Stimulated activated CD8-positive, alpha-beta memory T cell treated with anti-CD3 and anti-CD28 coated beads, Interleukin-12 subunit alpha, Interleukin-12 subunit beta, amount 100 ng/mL, for 24 hours (primary cell): ENCODE results near the gene METTL25B.

Source experiments
- DNase-seq: peaks from one replicate; pipeline ENCODE4 v3.0.0-alpha.2; 2020; ENCODE audit errors: extremely low read depth

Gene METTL25B

GRCh38 chr1:156726549-156727226, 1.6 kb upstream of the METTL25B start:
- no peak for DNase-seq

DNA sequence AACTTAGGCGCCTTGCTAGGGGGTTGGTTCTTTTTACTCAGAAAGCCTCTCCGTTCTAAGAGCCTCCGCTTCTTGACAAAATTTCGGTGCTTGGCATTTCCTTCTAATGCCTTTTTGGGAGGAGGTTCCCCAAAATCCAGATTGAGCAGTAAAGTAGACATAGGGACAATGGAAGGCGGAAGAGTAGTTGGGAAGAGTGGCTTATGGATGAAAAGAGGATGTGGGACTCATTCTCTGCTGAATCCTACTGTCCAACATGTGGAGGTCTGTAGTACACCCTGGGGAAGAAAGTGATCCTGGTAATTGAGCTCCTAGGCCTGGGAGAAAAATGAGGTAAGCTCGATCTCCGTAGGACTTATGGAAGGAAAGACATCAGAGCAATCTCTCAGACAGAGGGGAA, 777 bp upstream of the METTL25B start:
- DNase-seq = no peak

- peak; percentile 90 for DNase-seq
Measured at GRCh38 chr1:156728599-156729462, 562 bp downstream of the METTL25B start, which contains the start of gene ISG20L2. Gene ISG20L2 (minus strand): TSS chr1:156728766. CDS start chr1:156727652, 1,114 bp downstream.

- DNase-seq = no peak
Measured at GRCh38 chr1:156733989-156734584, 5.8 kb downstream of the METTL25B start.

DNA sequence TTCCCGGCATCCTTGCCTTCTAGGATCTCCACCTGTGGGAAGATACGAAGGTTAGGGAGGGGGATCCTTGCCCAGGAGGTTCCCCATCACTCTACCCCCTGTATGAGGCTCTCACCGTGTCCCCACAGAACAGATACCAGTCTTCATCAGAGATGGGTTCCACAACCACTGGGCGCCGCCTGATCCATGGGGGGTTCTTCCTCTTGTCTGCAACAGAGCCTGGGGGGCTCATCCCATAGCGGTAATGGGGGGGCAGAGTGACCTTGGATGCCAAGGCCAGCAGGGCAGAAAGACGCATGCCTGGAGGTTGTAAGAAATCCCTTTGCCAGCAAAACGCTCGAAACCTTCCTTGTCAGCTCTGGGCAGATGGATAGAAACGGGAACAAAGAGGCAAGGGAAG, 10.1 kb downstream of the METTL25B start:
- no peak for DNase-seq

DNA sequence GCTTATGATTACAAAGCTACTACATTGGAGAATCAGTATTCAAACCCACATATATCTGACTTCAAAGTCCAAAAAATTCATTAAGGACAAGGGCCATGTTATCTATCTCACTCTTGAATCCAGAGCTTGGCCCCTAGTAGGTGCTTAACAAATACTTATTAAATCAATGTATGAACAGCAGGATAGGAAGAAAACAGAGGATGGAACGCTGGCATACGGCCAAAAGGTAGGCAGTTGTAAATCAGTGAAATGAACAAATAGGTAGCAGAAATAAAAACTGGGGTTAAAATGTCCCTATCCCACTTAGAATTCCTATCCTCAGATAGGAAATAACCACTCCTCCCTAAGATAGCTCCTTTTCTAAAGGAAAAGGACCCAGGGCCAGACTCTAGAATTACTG, 10.6 kb downstream of the METTL25B start:
- no peak for DNase-seq

DNA sequence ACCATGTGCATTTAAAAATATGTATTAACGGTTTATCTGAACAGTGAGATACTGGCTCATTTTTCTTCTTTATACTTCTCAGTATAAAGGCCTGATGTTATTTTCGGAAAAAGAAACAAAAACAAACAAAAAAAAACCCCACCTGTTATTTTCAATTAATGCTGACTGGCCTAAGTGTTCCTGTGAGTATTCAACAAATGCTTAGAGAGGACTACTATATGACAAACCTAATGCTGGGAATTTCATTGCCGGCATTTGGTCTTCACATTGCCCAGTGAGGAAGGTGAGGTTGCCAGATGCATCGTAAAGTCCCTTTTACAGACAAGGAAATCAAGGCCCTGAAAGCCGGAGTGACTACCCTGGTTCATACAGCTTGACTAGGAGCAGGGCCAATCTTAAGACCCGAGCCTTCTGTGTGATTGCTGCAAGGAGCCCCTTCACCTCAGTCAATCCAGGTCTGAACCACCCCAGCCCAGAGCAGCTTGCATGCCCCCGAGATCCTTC, 12.0 kb downstream of the METTL25B start:
- DNase-seq = no peak

DNA sequence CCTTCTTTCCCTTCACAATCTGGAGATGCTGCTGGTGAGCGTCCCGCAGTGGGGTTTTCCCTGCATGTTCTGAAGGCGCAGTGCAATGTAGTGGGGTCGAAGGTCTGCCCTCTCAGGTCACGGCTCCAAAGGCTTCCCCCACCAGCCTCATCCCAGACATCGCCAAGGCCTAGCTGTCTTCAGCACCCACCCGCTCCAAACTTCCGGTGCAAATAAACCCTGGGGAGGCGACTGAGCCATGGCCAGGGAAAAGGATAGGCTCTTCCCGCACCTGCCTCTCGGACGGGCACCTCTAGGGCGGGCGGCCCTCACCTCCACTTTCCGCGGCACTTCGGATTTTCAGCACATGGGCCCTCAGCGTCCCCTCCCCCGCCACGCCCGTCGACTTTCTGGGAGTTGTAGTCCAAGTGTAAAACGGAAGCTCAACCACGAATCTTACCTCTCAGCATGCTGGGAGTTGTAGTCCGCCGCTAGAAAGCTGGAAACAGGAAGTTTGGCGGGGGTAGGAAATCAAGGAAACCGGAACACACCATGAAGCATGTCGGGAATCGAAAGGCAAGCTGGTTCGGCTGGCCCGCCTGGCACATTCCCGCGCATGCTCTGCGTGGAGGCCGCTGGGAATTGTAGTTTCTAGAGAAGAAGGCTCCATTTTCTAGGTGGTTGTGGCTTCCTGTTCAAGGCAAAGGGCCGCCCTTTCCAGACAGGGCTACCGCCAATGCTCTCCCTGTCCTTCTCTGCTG, 12.6 kb downstream of the METTL25B start, which contains the start of gene MRPL24:
Gene MRPL24, minus strand, starts transcription at position 348 of the 740 bp plus-strand sequence. CDS start 2,384 bp downstream, outside the sequence.
- peak; percentile 84 for DNase-seq

DNA sequence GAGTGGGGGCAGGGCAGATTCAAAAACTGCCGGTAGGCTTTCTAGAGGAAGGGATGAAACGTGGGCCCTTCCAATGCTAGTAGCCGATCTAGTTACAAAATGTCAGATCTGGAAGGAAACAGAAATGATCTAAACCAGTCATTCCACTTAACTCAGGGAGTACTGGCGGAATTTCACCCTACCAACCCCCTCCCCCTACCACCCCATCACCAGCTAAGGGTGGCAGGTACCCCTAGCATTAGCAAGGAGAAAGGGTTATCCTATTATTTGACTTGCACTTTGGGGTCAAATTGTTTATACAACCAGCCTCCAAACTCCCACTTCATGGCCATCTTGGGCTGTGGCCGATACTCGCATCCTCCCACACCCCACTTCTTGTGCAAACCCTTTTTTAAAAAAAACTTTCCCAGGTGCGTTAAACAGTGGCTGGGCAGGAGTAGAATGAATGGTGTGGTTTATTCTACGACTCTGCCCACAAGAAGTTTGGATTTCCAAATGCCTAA, 13.3 kb downstream of the METTL25B start:
- DNase-seq = no peak

DNA sequence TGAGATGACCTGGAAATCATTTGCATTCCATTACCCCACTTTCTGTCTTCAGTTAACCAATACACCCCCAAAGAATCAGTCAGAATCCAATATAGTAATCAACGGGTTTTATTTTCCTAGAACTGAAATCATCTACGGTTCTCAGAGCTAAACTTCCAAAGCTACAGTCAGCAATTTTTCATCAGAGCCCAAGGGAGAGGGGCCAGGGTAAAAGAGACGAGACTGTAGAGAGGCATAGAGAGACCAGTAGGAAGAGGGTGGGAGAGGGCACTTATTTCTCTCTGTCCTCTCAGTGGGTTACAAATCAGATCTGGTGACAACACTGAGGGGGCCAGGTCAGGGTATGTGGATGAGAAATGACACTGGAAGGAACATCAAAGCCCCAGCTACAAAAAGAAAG, 13.7 kb downstream of the METTL25B start:
- no peak for DNase-seq

DNA sequence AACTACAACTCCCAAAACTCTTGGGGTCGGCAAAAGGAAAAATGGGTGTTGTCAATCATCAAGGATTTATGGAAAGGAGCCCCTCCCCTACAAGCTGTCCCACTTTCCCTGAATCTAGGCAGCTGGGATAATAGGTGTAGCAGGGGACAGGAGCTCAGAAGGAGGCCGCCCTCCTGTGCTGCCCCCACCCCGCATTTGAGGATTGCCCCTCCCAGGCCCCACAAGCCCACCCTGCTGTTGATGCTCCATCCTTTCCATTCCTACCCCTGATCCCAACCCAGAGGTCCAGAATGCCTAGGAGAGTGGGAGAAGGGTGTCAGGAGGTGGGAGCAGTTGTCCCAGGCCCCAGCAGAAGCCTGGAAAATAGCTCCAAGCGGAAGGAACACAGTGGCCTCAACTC, 14.5 kb downstream of the METTL25B start:
- no peak for DNase-seq

- DNase-seq = no peak
Measured at GRCh38 chr1:156743367-156744302, 15.4 kb downstream of the METTL25B start.

GRCh38 chr1:156744344-156744743, 16.1 kb downstream of the METTL25B start:
- DNase-seq = no peak

DNA sequence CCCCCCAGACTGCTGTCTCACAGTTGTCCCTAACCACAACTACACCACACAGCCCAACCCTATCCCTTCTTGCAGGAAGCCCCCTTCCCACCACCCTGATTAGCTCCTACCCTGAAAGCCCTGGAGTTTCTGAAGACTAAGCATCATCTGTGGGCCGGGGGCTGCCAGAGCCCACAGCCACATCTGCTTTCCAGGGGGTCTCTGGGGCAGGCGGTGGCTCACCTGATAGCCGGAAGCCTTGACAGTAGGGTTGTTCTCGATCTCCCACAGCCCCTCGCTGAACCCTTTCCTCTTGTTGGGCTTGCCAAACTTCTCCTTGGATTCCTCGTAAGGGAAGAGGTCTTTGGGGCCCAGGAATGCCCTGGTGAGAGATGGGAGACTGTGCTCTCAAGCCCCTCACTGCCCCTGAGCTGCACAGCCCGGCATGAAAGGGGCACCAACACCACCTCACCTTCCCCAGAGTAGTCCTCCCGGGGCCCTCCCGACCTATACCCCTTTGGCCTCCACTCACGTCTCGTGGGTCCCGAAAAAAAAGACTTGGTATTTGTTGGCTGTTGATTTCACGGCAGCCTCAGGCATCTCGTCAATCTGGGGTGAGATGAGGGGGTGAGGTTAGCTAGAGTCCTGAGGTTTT, 16.6 kb downstream of the METTL25B start:
- no peak for DNase-seq

- DNase-seq = no peak
Measured at GRCh38 chr1:156745881-156746280, 17.6 kb downstream of the METTL25B start.

GRCh38 chr1:156746406-156746727, 18.1 kb downstream of the METTL25B start:
- no peak for DNase-seq

DNA sequence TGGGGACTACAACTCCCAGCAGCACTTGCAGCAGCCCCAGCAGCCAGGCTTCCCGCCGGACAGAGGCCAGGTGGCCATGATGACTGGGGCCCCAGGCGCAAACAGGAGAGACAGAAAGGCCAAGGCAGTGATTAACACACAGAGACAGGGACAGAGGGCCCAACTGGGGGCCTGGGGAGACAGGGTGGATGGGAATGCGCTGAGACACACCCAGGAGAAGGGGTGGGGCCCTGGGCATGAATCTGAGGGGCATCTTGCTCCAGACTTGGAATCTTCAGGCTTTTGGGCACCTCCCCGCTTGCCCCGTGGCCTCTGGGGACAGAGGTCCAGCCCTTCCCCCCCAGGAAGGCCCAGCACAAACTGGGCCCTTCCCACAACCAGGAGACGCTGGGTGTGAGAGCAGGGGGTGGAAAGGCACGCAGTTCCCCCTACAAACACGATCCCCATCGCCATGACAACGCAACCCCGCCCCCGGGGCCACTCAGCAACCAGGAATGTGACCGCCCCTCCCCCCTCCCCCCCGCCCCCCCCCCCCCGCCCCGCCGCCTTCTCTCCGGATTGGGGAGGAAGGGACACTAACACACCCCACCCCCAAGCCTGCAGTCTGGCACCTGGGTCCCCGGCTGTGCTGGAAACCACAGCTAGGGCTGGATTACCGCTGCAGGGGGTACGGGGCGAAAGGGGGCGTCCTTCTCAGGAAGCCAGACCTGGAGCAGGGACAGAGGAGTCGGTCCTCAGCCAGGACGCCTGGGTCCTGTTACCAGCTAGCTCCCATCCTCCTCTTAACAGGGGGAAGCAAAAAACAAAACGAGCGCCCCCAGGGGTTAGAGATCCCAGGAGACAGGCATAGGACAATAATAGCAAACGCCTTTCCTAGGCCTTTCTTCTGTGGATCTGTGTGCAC, 18.7 kb downstream of the METTL25B start:
- no peak for DNase-seq

DNA sequence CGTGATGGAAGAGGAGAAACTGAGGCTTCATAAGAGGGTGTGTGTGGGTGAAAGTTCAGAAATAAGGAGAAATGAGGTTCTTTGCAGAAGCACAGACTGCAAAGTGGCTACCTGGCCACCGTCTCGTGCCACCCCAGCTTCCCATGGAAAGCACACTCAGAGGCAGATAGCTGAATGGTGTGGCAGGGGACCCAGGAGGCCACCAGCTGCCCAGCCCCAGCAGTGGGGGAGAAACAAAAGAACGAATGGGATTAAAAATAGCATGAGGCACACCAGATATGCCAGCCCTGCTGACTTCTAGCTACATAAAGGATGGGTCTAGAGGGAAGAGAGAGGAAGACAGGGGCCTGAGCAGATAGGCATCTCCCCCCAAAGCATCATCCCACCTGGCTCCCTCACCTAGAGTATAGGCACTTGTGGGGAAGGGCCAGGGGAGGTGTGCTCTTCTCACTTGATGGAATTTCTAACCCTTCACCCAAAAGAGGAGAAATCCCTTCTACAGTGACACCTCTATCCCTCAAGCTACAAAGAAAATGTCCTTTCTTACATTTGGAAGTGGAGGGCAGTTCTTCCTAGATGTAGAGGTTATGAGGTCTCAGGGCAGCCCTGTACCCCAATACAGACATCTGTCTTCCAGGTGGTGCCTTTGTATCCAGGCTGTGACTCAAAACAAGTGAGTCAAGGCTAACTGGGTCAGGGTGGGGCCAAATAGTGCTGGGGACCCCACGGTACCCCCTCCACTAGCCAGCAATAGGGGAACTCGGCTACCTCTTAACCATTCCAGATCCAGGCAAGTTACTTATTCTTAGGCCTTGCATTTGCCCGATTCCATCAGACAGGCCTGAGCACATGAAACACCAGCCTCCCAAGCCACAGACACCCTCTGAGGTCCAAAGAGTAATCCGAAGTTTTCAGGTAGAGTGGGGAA, 19.7 kb downstream of the METTL25B start:
- DNase-seq = no peak
